IMR-90 (cell line): ENCODE measurements around the gene ABL1. TPM values are rescaled to one million over a fixed set of nuclear protein-coding genes. Genes with fewer than 3 reads are reported as not detected.

Experiments
- ATAC-seq: fragments of 200-7000 bp; cut with Tn5 transposase; 2 replicates; pipeline ENCODE4 v1.9.1; 2020; ENCODE audit warnings: low read depth, mild to moderate bottlenecking, moderate library complexity
- BruUV-seq: library from RNA; stranded (reverse); fragments of 400-500 nt; replicated peaks from 2 replicates; lab custom pipeline; 2021; lab: Mats Ljungman, UMichigan
- CTCF ChIA-PET: fragments of 300-600 bp; formaldehyde crosslinking; extraction: SDS; loops from one replicate; lab custom pipeline; 2021; ENCODE audit warnings: antibody characterized with exemption; lab: Yijun Ruan, JAX
- POLR2A ChIA-PET: fragments of 300-600 bp; sonication (Branson Sonifier 250); formaldehyde crosslinking; loops from one replicate; lab custom pipeline; 2022; ENCODE audit warnings: antibody characterized with exemption; ENCODE audit not compliant: unreplicated experiment; lab: Charles Lee
- DNase-seq: peaks from one replicate; pipeline ENCODE4 v3.0.0; 2013
- H2AFZ ChIP-seq: replicated peaks from 2 replicates; pipeline ENCODE3; 2013; ENCODE audit warnings: low read length, mild to moderate bottlenecking; ENCODE audit not compliant: poor library complexity
- H2AK5ac ChIP-seq: 2 replicates; pipeline ENCODE4 v1.6.1; 2013; ENCODE audit warnings: low read depth, low read length, inconsistent platforms
- H2AK9ac ChIP-seq: replicated peaks from 2 replicates; pipeline ENCODE3; 2013; ENCODE audit warnings: mild to moderate bottlenecking, low read depth, low read length, moderate library complexity; ENCODE audit not compliant: poor library complexity
- H2BK120ac ChIP-seq: 2 replicates; pipeline ENCODE4 v1.6.1; 2013; ENCODE audit warnings: low read depth, low read length, inconsistent platforms
- H2BK15ac ChIP-seq: 3 replicates; pipeline ENCODE4 v1.6.1; 2013; ENCODE audit warnings: low read depth, low read length, inconsistent platforms
- H2BK20ac ChIP-seq: 2 replicates; pipeline ENCODE4 v1.6.1; 2013; ENCODE audit warnings: low read depth, mild to moderate bottlenecking, inconsistent platforms, low read length, moderate library complexity
- H2BK5ac ChIP-seq: 2 replicates; pipeline ENCODE4 v1.6.1; 2013; ENCODE audit warnings: mild to moderate bottlenecking, low read depth, low read length, inconsistent platforms; ENCODE audit not compliant: poor library complexity, severe bottlenecking
- H3K14ac ChIP-seq: replicated peaks from 2 replicates; pipeline ENCODE4 v1.6.1; 2013; ENCODE audit warnings: low read depth, low read length, inconsistent platforms
- H3K18ac ChIP-seq: 2 replicates; pipeline ENCODE4 v1.6.1; 2013; ENCODE audit warnings: low read depth, low read length, control low read depth
- H3K23ac ChIP-seq: 2 replicates; pipeline ENCODE4 v1.6.1; 2013; ENCODE audit warnings: low read depth, low read length, inconsistent platforms
- H3K27ac ChIP-seq: 2 replicates; pipeline ENCODE4 v1.5.1; 2013; ENCODE audit warnings: mild to moderate bottlenecking, control low read depth, low read length; ENCODE audit not compliant: insufficient read depth
- H3K27me3 ChIP-seq: 2 replicates; pipeline ENCODE4 v1.6.1; 2013; ENCODE audit warnings: low read length; ENCODE audit not compliant: control insufficient read depth, insufficient read depth
- H3K36me3 ChIP-seq: 2 replicates; pipeline ENCODE4 v1.6.1; 2013; ENCODE audit warnings: low read length, mixed read lengths; ENCODE audit not compliant: control insufficient read depth, insufficient read depth
- H3K4ac ChIP-seq: 2 replicates; pipeline ENCODE4 v1.6.1; 2013; ENCODE audit warnings: low read depth, low read length, inconsistent platforms
- H3K4me1 ChIP-seq: 2 replicates; pipeline ENCODE4 v1.6.1; 2013; ENCODE audit warnings: low read length, mixed read lengths; ENCODE audit not compliant: control insufficient read depth, insufficient read depth
- H3K4me2 ChIP-seq: 2 replicates; pipeline ENCODE4 v1.6.1; 2013; ENCODE audit warnings: low read depth, mild to moderate bottlenecking, control low read depth, low read length, moderate library complexity
- H3K4me3 ChIP-seq: 2 replicates; pipeline ENCODE4 v1.5.1; 2013; ENCODE audit warnings: low read depth, mild to moderate bottlenecking, control low read depth, low read length, moderate library complexity; ENCODE audit not compliant: insufficient read depth
- H3K56ac ChIP-seq: 2 replicates; pipeline ENCODE4 v1.6.1; 2013; ENCODE audit warnings: low read length, inconsistent platforms; ENCODE audit not compliant: insufficient read depth; ENCODE audit errors: extremely low read depth
- H3K79me1 ChIP-seq, 2 experiments: 2 replicates each; pipeline ENCODE4 v1.6.1; 2013; ENCODE audit warnings: low read length in 2 of 2, inconsistent platforms in 1 of 2, low read depth in 1 of 2
- H3K9ac ChIP-seq: 2 replicates; pipeline ENCODE4 v1.6.1; 2013; ENCODE audit warnings: low read depth, low read length, control low read depth
- H3K9me1 ChIP-seq: 2 replicates; pipeline ENCODE4 v1.6.1; 2013; ENCODE audit warnings: low read length, inconsistent platforms; ENCODE audit not compliant: insufficient read depth
- H3K9me3 ChIP-seq: 2 replicates; pipeline ENCODE4 v1.6.1; 2013; ENCODE audit warnings: low read length; ENCODE audit not compliant: control insufficient read depth, insufficient read depth
- H4K20me1 ChIP-seq: 2 replicates; pipeline ENCODE4 v1.6.1; 2013; ENCODE audit warnings: low read length, inconsistent platforms; ENCODE audit not compliant: insufficient read depth
- H4K5ac ChIP-seq: 2 replicates; pipeline ENCODE4 v1.6.1; 2013; ENCODE audit warnings: mild to moderate bottlenecking, low read depth, low read length, control low read depth
- H4K8ac ChIP-seq, 2 experiments: 2 replicates each; pipeline ENCODE4 v1.6.1; 2013; ENCODE audit warnings: low read depth in 2 of 2, low read length in 2 of 2, control low read depth in 1 of 2, inconsistent platforms in 1 of 2
- H4K91ac ChIP-seq: 2 replicates; pipeline ENCODE4 v1.6.1; 2013; ENCODE audit warnings: low read depth, low read length, inconsistent platforms; ENCODE audit not compliant: insufficient read depth
- CTCF ChIP-seq: conservative IDR thresholded peaks from 2 replicates; pipeline ENCODE4 v1.5.1; 2012; ENCODE audit warnings: mild to moderate bottlenecking, low read depth, low read length, improper control_type of control experiment
- ELK1 ChIP-seq: fragments of 150-350 bp; IDR thresholded peaks from 2 replicates; pipeline ENCODE4 v1.6.1; 2016; ENCODE audit warnings: low read depth, mild to moderate bottlenecking, low read length, moderate library complexity, borderline replicate concordance
- FOS ChIP-seq: fragments of 150-350 bp; IDR thresholded peaks from 2 replicates; pipeline ENCODE4 v1.6.1; 2016; ENCODE audit warnings: low read depth, low read length
- MAFK ChIP-seq: IDR thresholded peaks from 2 replicates; pipeline ENCODE4 v1.6.1; 2012; ENCODE audit warnings: low read depth, low read length, improper control_type of control experiment
- MAZ ChIP-seq: IDR thresholded peaks from 2 replicates; pipeline ENCODE4 v1.6.1; 2012; ENCODE audit warnings: low read depth, mild to moderate bottlenecking, low read length, improper control_type of control experiment, moderate library complexity, borderline replicate concordance
- MXI1 ChIP-seq: IDR thresholded peaks from 2 replicates; pipeline ENCODE4 v1.6.1; 2012; ENCODE audit warnings: low read depth, mild to moderate bottlenecking, low read length, moderate library complexity, borderline replicate concordance
- RCOR1 ChIP-seq: IDR thresholded peaks from 2 replicates; pipeline ENCODE4 v1.6.1; 2012; ENCODE audit warnings: mild to moderate bottlenecking, low read length, improper control_type of control experiment; ENCODE audit not compliant: insufficient replicate concordance
- USF2 ChIP-seq: fragments of 150-350 bp; IDR thresholded peaks from 2 replicates; pipeline ENCODE4 v1.6.1; 2017; ENCODE audit warnings: mild to moderate bottlenecking, antibody characterized with exemption, low read length, low read depth
- WGBS, 2 experiments: methylation state at CpG; one replicate each; pipeline versions ENCODE4 v1.1.5 to v1.1.7; 2013; ENCODE audit warnings: missing lambda C conversion rate in 2 of 2; ENCODE audit not compliant: insufficient read length in 1 of 2; ENCODE audit errors: extremely low coverage in 2 of 2; 5-methylcytosine and 5-hydroxymethylcytosine counted together
- dilution Hi-C: fragments of 300-500 bp; cut with HindIII; formaldehyde crosslinking; loops from one replicate; pipeline ENCODE4 v1.14.3; 2018; ENCODE audit warnings: low sequenced_read_pairs; ENCODE audit not compliant: unreplicated experiment
- in situ Hi-C: fragments of 300-500 bp; cut with MboI; formaldehyde crosslinking; loops from 3 replicates; pipeline ENCODE4 v1.14.3; 2019; ENCODE audit warnings: low sequenced_read_pairs, inconsistent platforms, mixed read lengths
- intact Hi-C: fragments of 100-400 bp; cut with micrococcal nuclease; formaldehyde crosslinking; loops from 2 replicates; pipeline ENCODE4 v1.10.0; 2022
- polyA plus RNA-seq, 3 experiments: library from polyadenylated mRNA; depleted of rRNA; stranded (reverse); fragments of >200 nt; gene quantifications; 2 replicates each; pipeline ENCODE4 v1.2.3, GENCODE V29; 2012; ENCODE audit warnings: low replicate concordance in 1 of 3
- total RNA-seq: library from RNA; depleted of rRNA; stranded (reverse); fragments of >200 nt; gene quantifications from 2 replicates; pipeline ENCODE4 v1.2.3, GENCODE V29; 2012

ABL1 gene
- total and polyA plus RNA-seq, 2 of the 4 experiments (the other 2 are of a cell fraction), result 33.7 to 49.1 TPM

- TF ChIP-seq MXI1, result no peak
Measured at GRCh38 chr9:130903194-130904069, 68.4 kb downstream of the ABL1 start (continued).

GRCh38 chr9:130904070-130905044 lies 69.3 kb downstream of the ABL1 start:
- intact Hi-C loops (no loop called here), dilution Hi-C loops (no loop called here), in situ Hi-C loops (no loop called here)
- Histone ChIP-seq H2AFZ (no peak overlapping the region), H3K56ac (no peak overlapping the region), H3K4me3 (no peak overlapping the region), H3K4ac (no peak overlapping the region), H3K9ac (no peak overlapping the region), H3K27me3 (peaks cover 2% of the 10 kb centered on the region; the same call in 1 of the 2 replicates), H2BK20ac (no peak overlapping the region), H2AK9ac (no peak overlapping the region), H3K23ac (no peak overlapping the region), H3K4me1 (no peaks in the 10 kb centered on the region), H3K4me2 (no peak overlapping the region), H4K20me1 (0 out of 2 replicates have a peak, but pooled peaks cover 4% of the 10 kb centered on the region), H4K91ac (no peak overlapping the region), H2BK120ac (no peak overlapping the region), H3K36me3 (no peaks in the 10 kb centered on the region), H3K27ac (no peak overlapping the region), H3K18ac (no peak overlapping the region), H3K9me1 (no peaks in the 10 kb centered on the region), H2BK15ac (no peak overlapping the region), H2AK5ac (no peak overlapping the region), H2BK5ac (no peak overlapping the region), H3K79me1 (no peaks in the 10 kb centered on the region), H3K14ac (no peak overlapping the region), H4K8ac (no peak overlapping the region), H3K9me3 (peaks cover 2% of the 10 kb centered on the region; the same call in 1 of the 2 replicates), H4K5ac (no peak overlapping the region)
- POLR2A ChIA-PET, result no interaction called here
- ATAC-seq (no peak), DNase-seq (no peak)
- no TSS peak for BruUV-seq
- CTCF ChIA-PET, result no interaction called here
- 87% methylated on average over 30 of the region's 48 CpGs; no CpG with 5 or more reads in 1 of the 2 experiments for WGBS, 2 experiments
- TF ChIP-seq CTCF (no peak), MAZ (no peak), ELK1 (no peak), MAFK (no peak), MXI1 (no peak), FOS (no peak), USF2 (no peak), RCOR1 (no peak)
